Testis (tissue), 2 donors: ENCODE data around the gene PLEKHO2.

Source experiments
- POLR2A ChIP-seq: fragments of 450-650 bp; IDR thresholded peaks from one replicate; pipeline ENCODE4 v1.6.1; 2017; ENCODE audit warnings: antibody characterized with exemption, mild to moderate bottlenecking, moderate library complexity
- TF ChIP-seq, protein P1 (sequence below), 3 experiments: fragments of 450-650 bp in 2 of 3; fragments of 200-600 bp in 1 of 3; sonication (generic) in 1 of 3; IDR thresholded peaks; one replicate each; pipeline ENCODE4 v1.5.1; 2016 to 2019; ENCODE audit warnings: antibody characterized with exemption in 3 of 3, mild to moderate bottlenecking in 2 of 3, moderate library complexity in 1 of 3

- TF ChIP-seq, protein P1, sequence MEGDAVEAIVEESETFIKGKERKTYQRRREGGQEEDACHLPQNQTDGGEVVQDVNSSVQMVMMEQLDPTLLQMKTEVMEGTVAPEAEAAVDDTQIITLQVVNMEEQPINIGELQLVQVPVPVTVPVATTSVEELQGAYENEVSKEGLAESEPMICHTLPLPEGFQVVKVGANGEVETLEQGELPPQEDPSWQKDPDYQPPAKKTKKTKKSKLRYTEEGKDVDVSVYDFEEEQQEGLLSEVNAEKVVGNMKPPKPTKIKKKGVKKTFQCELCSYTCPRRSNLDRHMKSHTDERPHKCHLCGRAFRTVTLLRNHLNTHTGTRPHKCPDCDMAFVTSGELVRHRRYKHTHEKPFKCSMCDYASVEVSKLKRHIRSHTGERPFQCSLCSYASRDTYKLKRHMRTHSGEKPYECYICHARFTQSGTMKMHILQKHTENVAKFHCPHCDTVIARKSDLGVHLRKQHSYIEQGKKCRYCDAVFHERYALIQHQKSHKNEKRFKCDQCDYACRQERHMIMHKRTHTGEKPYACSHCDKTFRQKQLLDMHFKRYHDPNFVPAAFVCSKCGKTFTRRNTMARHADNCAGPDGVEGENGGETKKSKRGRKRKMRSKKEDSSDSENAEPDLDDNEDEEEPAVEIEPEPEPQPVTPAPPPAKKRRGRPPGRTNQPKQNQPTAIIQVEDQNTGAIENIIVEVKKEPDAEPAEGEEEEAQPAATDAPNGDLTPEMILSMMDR (IDR thresholded peaks at IDR 0.05) = no peak
- no peak for TF ChIP-seq POLR2A
Measured at GRCh38 chr15:64897345-64897985, 55.8 kb downstream of the PLEKHO2 start.
